Skeletal muscle satellite cell (primary cell): ENCODE measurements around the gene HOXC12.

Source experiments
- H3K27me3 ChIP-seq: 2 replicates; pipeline ENCODE4 v1.7.0; 2013; ENCODE audit warnings: low read length; ENCODE audit not compliant: control insufficient read depth, insufficient read depth
- H3K36me3 ChIP-seq: 2 replicates; pipeline ENCODE4 v1.7.0; 2013; ENCODE audit warnings: mild to moderate bottlenecking, control low read depth, low read length; ENCODE audit not compliant: insufficient read depth
- H3K4me1 ChIP-seq: 2 replicates; pipeline ENCODE4 v1.7.0; 2013; ENCODE audit warnings: low read length; ENCODE audit not compliant: control insufficient read depth, insufficient read depth
- H3K4me2 ChIP-seq: 2 replicates; pipeline ENCODE4 v1.7.0; 2013; ENCODE audit warnings: mild to moderate bottlenecking, low read length
- H3K4me3 ChIP-seq: 2 replicates; pipeline ENCODE4 v1.7.0; 2013; ENCODE audit warnings: low read length
- H3K9ac ChIP-seq: 2 replicates; pipeline ENCODE4 v1.7.0; 2013; ENCODE audit warnings: mild to moderate bottlenecking, low read depth, low read length, moderate library complexity
- H3K9me3 ChIP-seq: replicated peaks from 2 replicates; pipeline ENCODE4 v1.7.0; 2013; ENCODE audit warnings: mild to moderate bottlenecking, control low read depth, low read length

HOXC12 gene

DNA sequence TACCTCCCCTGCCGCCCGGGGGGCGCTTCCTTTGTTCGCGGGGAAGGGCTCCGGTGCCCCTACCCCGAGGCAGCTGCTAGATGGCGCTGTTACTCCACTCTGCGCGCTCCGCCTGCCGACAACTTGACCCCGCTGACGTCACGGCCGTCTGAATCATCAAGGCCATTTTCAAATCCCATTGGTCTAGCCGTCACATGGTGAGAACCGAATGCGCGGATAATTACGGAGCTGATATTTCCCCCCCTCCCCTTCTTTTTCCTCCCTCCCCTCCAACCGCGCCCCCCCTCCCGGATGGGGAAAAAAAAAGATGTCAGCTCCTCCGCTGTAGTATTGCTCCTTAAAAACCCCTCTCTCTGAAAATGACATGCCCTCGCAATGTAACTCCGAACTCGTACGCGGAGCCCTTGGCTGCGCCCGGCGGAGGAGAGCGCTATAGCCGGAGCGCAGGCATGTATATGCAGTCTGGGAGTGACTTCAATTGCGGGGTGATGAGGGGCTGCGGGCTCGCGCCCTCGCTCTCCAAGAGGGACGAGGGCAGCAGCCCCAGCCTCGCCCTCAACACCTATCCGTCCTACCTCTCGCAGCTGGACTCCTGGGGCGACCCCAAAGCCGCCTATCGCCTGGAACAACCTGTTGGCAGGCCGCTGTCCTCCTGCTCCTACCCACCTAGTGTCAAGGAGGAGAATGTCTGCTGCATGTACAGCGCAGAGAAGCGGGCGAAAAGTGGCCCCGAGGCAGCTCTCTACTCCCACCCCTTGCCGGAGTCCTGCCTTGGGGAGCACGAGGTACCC lies 30.4 kb downstream of the HOXC12 start, which contains the start of gene HOXC10:
Gene HOXC10, plus strand, starts transcription at position 246 of the 791 bp plus-strand sequence. Its CDS starts 114 bp downstream, at position 360.
- H3K36me3 ChIP-seq, result no peaks in the 10 kb centered on the region
- H3K4me2 ChIP-seq, result peak within 1 kb of the TSS; percentile 100
- H3K4me1 ChIP-seq, result peaks cover 30% of the 10 kb centered on the region
- H3K4me3 ChIP-seq, result peak within 1 kb of the TSS; percentile 93
- H3K27me3 ChIP-seq, result no peaks in the 10 kb centered on the region
- no peaks in the 10 kb centered on the region for H3K9me3 ChIP-seq
- peak within 1 kb of the TSS; percentile 99 for H3K9ac ChIP-seq

DNA sequence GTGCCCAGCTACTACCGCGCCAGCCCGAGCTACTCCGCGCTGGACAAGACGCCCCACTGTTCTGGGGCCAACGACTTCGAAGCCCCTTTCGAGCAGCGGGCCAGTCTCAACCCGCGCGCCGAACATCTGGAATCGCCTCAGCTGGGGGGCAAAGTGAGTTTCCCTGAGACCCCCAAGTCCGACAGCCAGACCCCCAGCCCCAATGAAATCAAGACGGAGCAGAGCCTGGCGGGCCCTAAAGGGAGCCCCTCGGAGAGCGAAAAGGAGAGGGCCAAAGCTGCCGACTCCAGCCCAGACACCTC lies 30.9 kb downstream of the HOXC12 start:
- Histone ChIP-seq H3K4me2 (peak overlapping the region; percentile 100), H3K4me1 (peaks cover 34% of the 10 kb centered on the region), H3K9ac (peak overlapping the region; percentile 99), H3K9me3 (no peaks in the 10 kb centered on the region), H3K4me3 (peak overlapping the region; percentile 93), H3K36me3 (no peaks in the 10 kb centered on the region), H3K27me3 (no peaks in the 10 kb centered on the region)

DNA sequence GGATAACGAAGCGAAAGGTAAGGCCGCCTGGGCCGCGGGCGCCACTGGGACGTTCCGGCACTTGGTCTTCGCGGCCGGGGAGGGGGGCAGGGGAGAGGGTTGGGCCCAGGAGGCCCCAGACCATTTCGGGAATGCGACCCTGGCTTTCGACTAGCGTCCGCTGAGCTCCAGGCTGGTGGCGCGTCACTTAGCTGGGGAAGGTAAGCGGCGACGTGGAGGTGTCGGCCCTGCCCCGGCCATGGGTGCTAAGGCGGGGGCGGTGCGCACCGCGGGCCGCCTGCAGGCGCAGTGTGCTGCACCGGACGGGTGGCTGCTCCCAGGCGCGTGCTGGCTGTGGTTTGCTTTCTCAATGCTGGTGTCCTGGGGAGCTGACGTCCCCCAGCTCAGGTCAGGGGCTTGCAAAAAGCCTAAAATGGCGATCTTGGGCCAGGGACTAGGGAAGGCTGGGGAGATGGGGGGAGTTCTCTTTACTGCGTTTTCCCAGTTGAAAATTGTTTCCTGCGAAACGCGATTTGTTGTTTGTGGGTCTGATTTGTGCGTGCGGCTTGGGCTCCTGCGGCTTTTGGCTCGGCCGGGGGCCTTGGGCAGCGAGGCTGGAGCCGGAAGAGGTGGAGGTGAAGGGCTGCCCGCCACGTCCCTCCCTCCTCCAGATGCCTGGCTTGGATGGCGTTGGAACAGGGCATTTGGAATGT lies 31.4 kb downstream of the HOXC12 start:
- Histone ChIP-seq H3K36me3 (no peaks in the 10 kb centered on the region), H3K4me3 (peak overlapping the region; percentile 93), H3K9me3 (no peaks in the 10 kb centered on the region), H3K27me3 (no peaks in the 10 kb centered on the region), H3K4me1 (peaks cover 39% of the 10 kb centered on the region), H3K4me2 (peak overlapping the region; percentile 100), H3K9ac (peak overlapping the region; percentile 99)

DNA sequence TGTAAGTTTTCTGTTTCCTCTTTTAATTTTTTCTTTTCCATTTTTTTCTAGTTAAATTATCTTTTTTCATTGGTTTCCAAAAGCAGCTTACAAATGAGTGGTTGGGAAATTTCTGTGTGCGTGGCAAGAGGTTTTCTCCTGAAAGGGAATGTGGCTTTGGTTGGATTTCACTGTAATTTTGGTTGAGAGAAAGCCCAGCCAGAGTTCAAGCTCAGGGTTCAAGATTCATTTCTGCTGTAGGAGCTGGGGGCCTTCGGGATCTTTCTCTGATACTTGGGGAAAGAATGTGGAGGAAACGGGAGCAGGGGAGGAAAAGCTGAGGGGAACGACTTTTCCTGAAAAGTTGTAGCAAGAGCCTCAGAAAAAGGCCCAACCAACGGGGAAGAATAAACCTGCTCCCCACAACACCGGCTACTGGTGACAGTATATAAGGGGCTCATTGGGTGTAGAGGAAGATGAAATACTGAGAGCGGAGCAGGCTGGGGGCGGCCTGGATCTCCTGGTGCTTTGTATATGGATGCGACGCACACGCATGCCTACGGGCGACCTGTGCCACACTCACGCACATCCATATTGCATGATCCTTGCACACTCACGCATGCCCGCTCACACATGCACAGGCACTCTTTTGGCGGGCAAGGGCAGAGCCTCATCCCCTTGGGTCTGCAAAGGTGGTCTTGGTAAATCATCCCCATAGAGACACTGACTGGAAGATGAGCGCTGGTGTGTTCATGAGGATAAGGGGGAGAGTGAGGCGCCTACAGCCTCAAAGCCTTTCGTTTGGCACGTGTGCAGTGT lies 32.2 kb downstream of the HOXC12 start:
- H3K4me1 ChIP-seq, result peaks cover 46% of the 10 kb centered on the region
- peak overlapping the region; percentile 99 for H3K9ac ChIP-seq
- no peaks in the 10 kb centered on the region for H3K27me3 ChIP-seq
- H3K4me3 ChIP-seq, result peak overlapping the region; percentile 93
- H3K36me3 ChIP-seq, result no peaks in the 10 kb centered on the region
- H3K9me3 ChIP-seq, result no peaks in the 10 kb centered on the region
- peak overlapping the region; percentile 100 for H3K4me2 ChIP-seq

DNA sequence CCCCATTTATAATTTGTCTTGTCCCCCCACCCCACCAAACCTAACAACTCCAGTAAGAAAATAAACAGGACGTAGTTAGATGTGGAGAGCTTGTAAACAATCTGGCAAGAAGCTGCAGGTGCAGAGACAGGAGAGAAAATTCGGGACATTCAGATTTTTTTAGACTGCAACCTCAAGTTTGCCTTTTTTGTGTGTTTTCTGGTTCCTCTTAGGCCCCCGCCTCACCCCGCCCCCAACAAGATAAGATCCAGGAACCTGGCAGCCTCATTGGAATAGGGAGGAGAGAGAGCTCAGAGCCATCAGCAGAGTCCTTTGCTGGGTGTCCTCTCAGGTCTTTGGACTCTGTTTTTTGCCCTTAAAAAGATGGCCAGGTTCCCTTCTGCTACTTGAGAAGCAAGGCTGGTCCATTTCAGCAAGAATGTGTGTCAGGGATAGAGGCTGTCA lies 33.1 kb downstream of the HOXC12 start:
- Histone ChIP-seq H3K36me3 (no peaks in the 10 kb centered on the region), H3K4me1 (peaks cover 55% of the 10 kb centered on the region), H3K9me3 (no peaks in the 10 kb centered on the region), H3K27me3 (no peaks in the 10 kb centered on the region), H3K9ac (peak overlapping the region; percentile 99), H3K4me3 (peak overlapping the region; percentile 93), H3K4me2 (peak overlapping the region; percentile 100)

DNA sequence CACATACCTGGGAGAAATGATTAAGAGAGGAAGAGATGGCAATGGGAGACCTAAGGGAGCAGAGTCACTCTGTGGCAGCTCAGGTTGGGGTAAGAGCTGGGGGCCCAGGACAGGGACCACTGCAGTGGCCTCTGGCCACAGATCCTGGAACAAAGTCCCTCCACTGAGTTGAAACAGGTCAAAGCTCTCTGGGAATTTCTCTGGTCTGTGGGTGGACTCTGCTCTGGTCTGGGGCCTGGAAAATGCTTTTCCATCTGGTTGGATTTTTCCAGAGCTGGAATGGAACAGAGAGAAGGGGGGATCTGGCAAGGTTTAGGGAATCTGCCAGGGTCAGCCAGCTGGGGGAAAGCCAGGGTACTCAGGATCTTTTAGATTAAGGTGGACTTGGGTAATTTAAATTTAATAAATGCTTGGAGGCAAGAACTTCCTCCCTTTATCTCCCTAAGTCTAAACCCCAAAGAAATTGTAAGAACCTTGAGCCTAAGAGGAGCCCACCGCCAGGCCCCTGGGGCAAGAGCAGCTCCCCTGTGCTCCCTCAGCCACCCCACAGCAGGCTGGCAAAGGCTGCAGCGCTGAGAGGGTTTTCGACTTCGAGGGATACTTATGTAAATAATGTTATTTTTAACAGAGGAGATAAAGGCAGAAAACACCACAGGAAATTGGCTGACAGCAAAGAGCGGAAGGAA lies 34.0 kb downstream of the HOXC12 start:
- H3K4me1 ChIP-seq, result peaks cover 63% of the 10 kb centered on the region
- peak overlapping the region; percentile 99 for H3K9ac ChIP-seq
- peak overlapping the region; percentile 100 for H3K4me2 ChIP-seq

DNA sequence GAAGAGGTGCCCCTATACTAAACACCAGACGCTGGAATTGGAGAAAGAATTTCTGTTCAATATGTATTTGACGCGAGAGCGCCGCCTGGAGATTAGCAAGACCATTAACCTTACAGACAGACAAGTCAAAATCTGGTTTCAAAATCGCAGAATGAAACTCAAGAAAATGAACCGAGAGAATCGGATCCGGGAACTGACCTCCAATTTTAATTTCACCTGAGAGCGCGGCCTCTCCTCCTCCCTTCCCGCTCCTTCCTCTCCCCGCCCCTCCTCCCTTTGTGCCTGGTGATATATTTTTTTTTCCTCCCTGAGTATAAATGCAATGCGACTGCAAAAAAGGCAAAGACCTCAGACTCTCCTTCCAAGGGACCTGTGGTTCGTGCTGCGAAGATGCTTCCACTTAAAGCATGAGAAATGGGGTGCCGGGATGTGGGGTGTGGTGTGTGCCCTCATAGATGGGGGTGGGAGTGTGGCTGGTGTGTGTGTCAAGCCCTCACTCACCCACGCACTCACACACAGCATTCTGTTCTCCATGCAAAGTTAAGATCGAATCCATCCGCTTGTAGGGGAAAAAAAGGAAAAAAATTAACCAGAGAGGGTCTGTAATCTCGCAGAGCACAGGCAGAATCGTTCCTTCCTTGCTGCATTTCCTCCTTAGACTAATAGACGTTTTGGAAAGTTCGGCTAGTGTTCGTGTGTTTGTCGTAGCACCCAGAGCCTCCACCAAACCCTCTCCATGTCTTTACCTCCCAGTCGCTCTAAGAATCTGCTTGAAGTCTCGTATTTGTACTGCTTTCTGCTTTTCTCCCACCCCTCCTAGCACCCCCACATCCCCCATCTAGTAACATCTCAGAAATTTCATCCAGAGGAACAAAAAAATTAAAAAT lies 34.8 kb downstream of the HOXC12 start:
- no peaks in the 10 kb centered on the region for H3K27me3 ChIP-seq
- peaks cover 63% of the 10 kb centered on the region for H3K4me1 ChIP-seq
- H3K4me3 ChIP-seq, result peak overlapping the region; percentile 93
- peak overlapping the region; percentile 100 for H3K4me2 ChIP-seq
- no peaks in the 10 kb centered on the region for H3K36me3 ChIP-seq
- H3K9ac ChIP-seq, result peak overlapping the region; percentile 99
- H3K9me3 ChIP-seq, result no peaks in the 10 kb centered on the region

More for the DNA sequence above, 34.0 kb downstream of the HOXC12 start:
- no peaks in the 10 kb centered on the region for H3K9me3 ChIP-seq
- H3K4me3 ChIP-seq, result peak overlapping the region; percentile 93
- no peaks in the 10 kb centered on the region for H3K36me3 ChIP-seq
- H3K27me3 ChIP-seq, result no peaks in the 10 kb centered on the region

DNA sequence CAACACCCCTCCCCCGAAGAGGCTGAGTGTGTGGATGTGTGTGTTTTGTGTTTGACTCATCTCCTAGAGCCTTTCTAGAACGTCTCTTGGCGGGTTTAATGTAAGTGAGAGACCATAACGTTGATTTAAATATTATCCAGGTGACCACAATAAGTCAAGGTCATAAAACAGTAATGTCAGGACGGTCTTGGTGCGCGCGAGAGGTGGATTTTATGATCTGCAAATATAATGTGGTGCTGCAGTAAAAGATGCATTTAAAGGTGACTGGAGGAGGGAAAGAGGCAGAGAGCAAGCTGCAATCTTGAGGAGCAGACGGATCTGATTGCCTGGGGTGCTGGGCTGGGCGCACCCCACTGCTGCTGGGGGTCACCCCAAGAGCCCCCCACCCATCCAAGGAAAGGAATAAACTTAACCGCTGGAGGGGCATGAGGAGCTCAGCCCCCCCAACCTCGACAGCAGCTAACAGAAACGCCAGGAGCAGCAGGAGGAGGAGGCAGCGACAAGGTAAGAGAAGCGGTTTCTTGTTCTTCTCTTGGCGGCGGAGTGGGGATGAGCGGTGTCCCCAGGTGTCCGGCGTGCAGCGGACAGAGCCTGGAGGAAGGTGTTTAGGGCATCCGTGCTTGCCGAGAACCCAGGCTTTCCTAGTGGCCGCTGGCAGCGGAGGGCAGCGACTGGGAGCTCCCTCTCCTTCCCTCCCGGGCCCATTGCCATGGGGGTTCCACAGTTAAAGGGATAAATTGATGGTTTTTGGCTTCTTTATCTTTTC lies 35.8 kb downstream of the HOXC12 start:
- no peaks in the 10 kb centered on the region for H3K36me3 ChIP-seq
- H3K9ac ChIP-seq, result peak overlapping the region; percentile 99
- H3K4me2 ChIP-seq, result peak overlapping the region; percentile 100
- H3K4me3 ChIP-seq, result peak overlapping the region; percentile 93
- no peaks in the 10 kb centered on the region for H3K9me3 ChIP-seq
- H3K27me3 ChIP-seq, result no peaks in the 10 kb centered on the region
- peaks cover 63% of the 10 kb centered on the region for H3K4me1 ChIP-seq

DNA sequence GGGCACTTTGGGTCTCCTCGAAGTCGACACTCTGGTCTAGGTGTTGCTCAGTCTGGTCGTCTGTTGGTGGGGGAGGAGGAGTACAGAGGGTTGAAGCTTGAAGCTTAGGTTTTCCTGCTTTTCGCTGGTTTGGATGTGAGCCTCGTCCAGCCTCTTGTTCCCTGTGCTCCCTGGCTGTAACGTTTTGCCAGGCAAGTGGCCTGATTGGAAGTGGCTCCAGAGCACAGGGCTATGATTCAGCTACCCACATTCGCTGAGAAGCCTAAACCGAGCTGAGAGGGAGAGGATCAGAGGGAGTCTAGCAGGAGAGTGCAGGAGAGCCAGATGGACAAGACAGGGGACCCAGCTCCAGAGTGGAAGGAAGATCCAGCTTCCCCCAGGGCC lies 36.4 kb downstream of the HOXC12 start:
- H3K4me2 ChIP-seq, result peak overlapping the region; percentile 100
- H3K4me3 ChIP-seq, result peak overlapping the region; percentile 93
- peaks cover 63% of the 10 kb centered on the region for H3K4me1 ChIP-seq
- peak overlapping the region; percentile 99 for H3K9ac ChIP-seq
- no peaks in the 10 kb centered on the region for H3K27me3 ChIP-seq
- H3K9me3 ChIP-seq, result no peaks in the 10 kb centered on the region
- H3K36me3 ChIP-seq, result no peaks in the 10 kb centered on the region
